Loucy (cell line): ENCODE measurements around the gene RHOH.
"Not testable (repeated sequence)": the region's sequence is repeated elsewhere in the genome, so short reads cannot be mapped to it uniquely, and the experiment has no call there.

Experiments used
- H2AFZ ChIP-seq: fragments of 200-600 bp; sonication (generic); 2 replicates; pipeline ENCODE4 v1.6.0; 2016; ENCODE audit warnings: antibody characterized with exemption, mild to moderate bottlenecking, low read length, moderate library complexity
- H3F3A ChIP-seq: fragments of 200-600 bp; 2 replicates; pipeline ENCODE4 v1.6.0; 2016; ENCODE audit warnings: antibody characterized with exemption, low read depth, mild to moderate bottlenecking
- H3K27me3 ChIP-seq: fragments of 200-600 bp; sonication (generic); 2 replicates; pipeline ENCODE4 v1.6.1; 2014; ENCODE audit warnings: low read length, mild to moderate bottlenecking; ENCODE audit not compliant: insufficient read depth, poor library complexity, severe bottlenecking
- H3K36me3 ChIP-seq: fragments of 200-600 bp; sonication (generic); 2 replicates; pipeline ENCODE4 v1.6.1; 2016; ENCODE audit warnings: low read length; ENCODE audit not compliant: insufficient read depth
- H3K4me1 ChIP-seq: fragments of 200-600 bp; sonication (generic); 2 replicates; pipeline ENCODE4 v1.5.1; 2014; ENCODE audit warnings: low read length, mild to moderate bottlenecking; ENCODE audit not compliant: insufficient read depth, poor library complexity, severe bottlenecking
- H3K4me2 ChIP-seq: fragments of 200-600 bp; sonication (generic); 2 replicates; pipeline ENCODE4 v1.6.0; 2014; ENCODE audit warnings: antibody characterized with exemption, low read length, low read depth, mild to moderate bottlenecking; ENCODE audit not compliant: poor library complexity, severe bottlenecking
- H3K4me3 ChIP-seq: fragments of 200-600 bp; sonication (generic); 2 replicates; pipeline ENCODE4 v1.5.1; 2014; ENCODE audit warnings: low read length, mild to moderate bottlenecking, mixed read lengths; ENCODE audit not compliant: poor library complexity, severe bottlenecking
- H3K79me2 ChIP-seq: fragments of 200-600 bp; sonication (generic); 2 replicates; pipeline ENCODE4 v1.6.1; 2014; ENCODE audit warnings: low read length; ENCODE audit not compliant: insufficient read depth
- H3K9ac ChIP-seq: fragments of 200-600 bp; sonication (generic); 2 replicates; pipeline ENCODE4 v1.6.0; 2014; ENCODE audit warnings: mild to moderate bottlenecking, low read depth, low read length, moderate library complexity; ENCODE audit not compliant: poor library complexity, severe bottlenecking
- H3K9me2 ChIP-seq: fragments of 200-600 bp; sonication (generic); replicated peaks from 2 replicates; pipeline ENCODE4 v1.6.1; 2016; ENCODE audit warnings: low read depth, low read length, mixed read lengths
- H3K9me3 ChIP-seq: fragments of 200-600 bp; sonication (generic); 2 replicates; pipeline ENCODE4 v1.6.1; 2014; ENCODE audit warnings: mild to moderate bottlenecking, antibody characterized with exemption, low read length, low read depth; ENCODE audit not compliant: insufficient read depth
- H4K20me1 ChIP-seq: fragments of 200-600 bp; sonication (generic); 2 replicates; pipeline ENCODE4 v1.6.0; 2014; ENCODE audit warnings: antibody characterized with exemption, low read length, mild to moderate bottlenecking; ENCODE audit not compliant: insufficient read depth, poor library complexity, severe bottlenecking
- CTCF ChIP-seq: fragments of 200-600 bp; sonication (generic); conservative IDR thresholded peaks from 2 replicates; pipeline ENCODE4 v1.5.1; 2014; ENCODE audit warnings: mild to moderate bottlenecking, antibody characterized with exemption, low read length
- EZH2phosphoT487 ChIP-seq: fragments of 200-600 bp; IDR thresholded peaks from 2 replicates; pipeline ENCODE4 v1.6.1; 2018; ENCODE audit warnings: antibody characterized with exemption, mild to moderate bottlenecking, moderate library complexity, borderline replicate concordance

RHOH gene

GRCh38 chr4:40292313-40292759 lies 95.5 kb downstream of the RHOH start:
- Histone ChIP-seq H3K79me2 (no peaks in the 10 kb centered on the region), H2AFZ (peak overlapping the region; percentile 34), H3K4me3 (no peak overlapping the region), H3K4me2 (peak overlapping the region; percentile 12), H3K9me2 (no peaks in the 10 kb centered on the region), H3K9me3 (peaks cover 6% of the 10 kb centered on the region; the same call in 1 of the 2 replicates), H3K27me3 (no peaks in the 10 kb centered on the region), H4K20me1 (no peaks in the 10 kb centered on the region), H3K9ac (no peak overlapping the region), H3K36me3 (no peaks in the 10 kb centered on the region), H3F3A (no peaks in the 10 kb centered on the region), H3K4me1 (peaks cover 32% of the 10 kb centered on the region)
- TF ChIP-seq CTCF (no peak), EZH2phosphoT487 (no peak)

GRCh38 chr4:40294339-40294738 lies 97.5 kb downstream of the RHOH start:
- H3K79me2 ChIP-seq: peaks cover 6% of the 10 kb centered on the region; the same call in 1 of the 2 replicates
- no peak overlapping the region for H2AFZ ChIP-seq
- no peak overlapping the region for H3K4me2 ChIP-seq
- H3K36me3 ChIP-seq: no peaks in the 10 kb centered on the region
- H3K9me2 ChIP-seq: no peaks in the 10 kb centered on the region
- peaks cover 51% of the 10 kb centered on the region for H3K4me1 ChIP-seq
- H3F3A ChIP-seq: no peaks in the 10 kb centered on the region
- no peaks in the 10 kb centered on the region for H4K20me1 ChIP-seq
- H3K4me3 ChIP-seq: no peak overlapping the region
- H3K27me3 ChIP-seq: no peaks in the 10 kb centered on the region
- peaks cover 6% of the 10 kb centered on the region; the same call in 1 of the 2 replicates for H3K9me3 ChIP-seq
- TF ChIP-seq EZH2phosphoT487 (no peak), CTCF (no peak)
- H3K9ac ChIP-seq: no peak overlapping the region

GRCh38 chr4:40295030-40295429 lies 98.2 kb downstream of the RHOH start:
- not testable (repeated sequence) for H3K9ac ChIP-seq, H3K4me2 ChIP-seq, H3K4me3 ChIP-seq, H3K36me3 ChIP-seq, H2AFZ ChIP-seq, H3K27me3 ChIP-seq, H3F3A ChIP-seq, H3K9me3 ChIP-seq, H3K9me2 ChIP-seq, H4K20me1 ChIP-seq
- Histone ChIP-seq H3K4me1 (peaks cover 51% of the 10 kb centered on the region), H3K79me2 (peaks cover 12% of the 10 kb centered on the region; the same call in 1 of the 2 replicates)

GRCh38 chr4:40295572-40295971 lies 98.7 kb downstream of the RHOH start:
- Histone ChIP-seq H3K36me3 (no peaks in the 10 kb centered on the region), H2AFZ (no peak overlapping the region), H3K9me3 (peaks cover 6% of the 10 kb centered on the region; the same call in 1 of the 2 replicates), H3K27me3 (no peaks in the 10 kb centered on the region), H3K9ac (no peak overlapping the region), H3K9me2 (no peaks in the 10 kb centered on the region), H4K20me1 (no peaks in the 10 kb centered on the region), H3K4me3 (no peak overlapping the region), H3K79me2 (peaks cover 18% of the 10 kb centered on the region), H3K4me1 (peaks cover 51% of the 10 kb centered on the region), H3K4me2 (no peak overlapping the region), H3F3A (no peaks in the 10 kb centered on the region; the same call in 1 of the 2 replicates)
- no peak for TF ChIP-seq EZH2phosphoT487
- no peak for TF ChIP-seq CTCF
